ENCODE results near the gene PDCD7. TPM values are rescaled to one million over a fixed set of nuclear protein-coding genes. Genes with fewer than 3 reads are reported as not detected.
A peak's percentile ranks its signal among the peaks of the same experiment; 100 is the strongest.
"Not testable (repeated sequence)": the region's sequence is repeated elsewhere in the genome, so short reads cannot be mapped to it uniquely, and the experiment has no call there.

PDCD7 gene
- total and polyA plus RNA-seq, 3 donors from 2014 or later, result 39.7 to 76.1 (median 66.8) TPM

GRCh38 chr15:65077981-65078352 lies 55.6 kb downstream of the PDCD7 start:
- TF ChIP-seq CTCF (IDR thresholded peaks at IDR 0.05) (peak in 2 of 3 experiments; percentile 10 to 23), POLR2A (IDR thresholded peaks at IDR 0.05) (no peak)
- peaks cover 13% of the 10 kb centered on the region for H3K4me1 ChIP-seq
- no peaks in the 10 kb centered on the region for H3K27me3 ChIP-seq
- H3K4me3 ChIP-seq, result peak overlapping the region; percentile 39 to 56
- no peak for DNase-seq
- no peaks in the 10 kb centered on the region for H3K36me3 ChIP-seq (ENCODE audit: low read depth, missing control alignments)
- peak overlapping the region in 1 of 2 donors; percentile 43 for H3K27ac ChIP-seq
- WGBS, 2 donors, result 27 to 52% methylated on average over 3 to 24 of the region's 24 CpGs
- intact Hi-C loops (cut with DNase I; ENCODE audit: low total_unique reads), result no loop called here
- H3K9me3 ChIP-seq, result no peaks in the 10 kb centered on the region

GRCh38 chr15:65077291-65077980 lies 56.2 kb downstream of the PDCD7 start:
- peak overlapping the region in 1 of 2 donors; percentile 43 for H3K27ac ChIP-seq
- no peaks in the 10 kb centered on the region for H3K27me3 ChIP-seq
- intact Hi-C loops (cut with DNase I; ENCODE audit: low total_unique reads), result no loop called here
- 55 to 80% methylated on average over 13 to 81 of the region's 85 CpGs for WGBS, 2 donors
- H3K9me3 ChIP-seq, result no peaks in the 10 kb centered on the region
- peaks cover 9% of the 10 kb centered on the region for H3K4me1 ChIP-seq
- TF ChIP-seq CTCF (IDR thresholded peaks at IDR 0.05) (no peak), POLR2A (IDR thresholded peaks at IDR 0.05) (no peak)
- no peak for DNase-seq
- peak overlapping the region; percentile 39 to 56 for H3K4me3 ChIP-seq
- H3K36me3 ChIP-seq (ENCODE audit: low read depth, missing control alignments), result no peaks in the 10 kb centered on the region

- peak within 1 kb of the TSS; percentile 53 to 63 for H3K27ac ChIP-seq
- intact Hi-C loops (cut with DNase I; ENCODE audit: low total_unique reads), result no loop called here
- H3K9me3 ChIP-seq, result no peaks in the 10 kb centered on the region
- no peak for DNase-seq
- no peaks in the 10 kb centered on the region for H3K27me3 ChIP-seq
- 65 to 84% methylated on average over 14 to 70 of the region's 73 CpGs for WGBS, 2 donors
- no peak for TF ChIP-seq POLR2A (IDR thresholded peaks at IDR 0.05)
- TF ChIP-seq CTCF (IDR thresholded peaks at IDR 0.05), result no peak
- peaks cover 12% of the 10 kb centered on the region for H3K4me1 ChIP-seq
- peak within 1 kb of the TSS; percentile 39 to 56 for H3K4me3 ChIP-seq
- H3K36me3 ChIP-seq (ENCODE audit: low read depth, missing control alignments), result no peaks in the 10 kb centered on the region
Observed at GRCh38 chr15:65076486-65077290, 56.9 kb downstream of the PDCD7 start, which contains the start of gene KBTBD13. Gene KBTBD13, plus strand, starts transcription at chr15:65076746. Its CDS starts 70 bp downstream, at chr15:65076816.

GRCh38 chr15:65075607-65076395 lies 57.8 kb downstream of the PDCD7 start:
- H3K27me3 ChIP-seq; H3K9me3 ChIP-seq; H3K36me3 ChIP-seq (ENCODE audit: low read depth, missing control alignments); intact Hi-C loops (cut with DNase I; ENCODE audit: low total_unique reads); H3K4me3 ChIP-seq: not testable (repeated sequence)
- 60 to 61% methylated on average over 11 to 12 of the region's 12 CpGs for WGBS, 2 donors
- Histone ChIP-seq H3K4me1 (peaks cover 20% of the 10 kb centered on the region), H3K27ac (peak overlapping the region; percentile 53 to 63)
- DNase-seq, result peak; percentile 82

- intact Hi-C loops (cut with DNase I; ENCODE audit: low total_unique reads); H3K4me3 ChIP-seq; H3K9me3 ChIP-seq; DNase-seq; H3K36me3 ChIP-seq (ENCODE audit: low read depth, missing control alignments); H3K27me3 ChIP-seq; H3K27ac ChIP-seq: not testable (repeated sequence)
- 98 to 100% methylated on average over 1 to 22 of the region's 22 CpGs for WGBS, 2 donors
- peaks cover 28% of the 10 kb centered on the region for H3K4me1 ChIP-seq
Observed at GRCh38 chr15:65074946-65075345, 58.7 kb downstream of the PDCD7 start.

Measured in testis (tissue), 3 donors.